Fibroblast of skin of left quadriceps (primary cell): ENCODE results near the gene TLDC2.
"Not testable (repeated sequence)": the region's sequence is repeated elsewhere in the genome, so short reads cannot be mapped to it uniquely, and the experiment has no call there.

ENCODE experiments used
- DNase-seq, 2 experiments: peaks; one replicate each; pipeline ENCODE4 v3.0.0-alpha.2; 2013; ENCODE audit warnings: low read depth in 2 of 2

TLDC2 gene

DNA sequence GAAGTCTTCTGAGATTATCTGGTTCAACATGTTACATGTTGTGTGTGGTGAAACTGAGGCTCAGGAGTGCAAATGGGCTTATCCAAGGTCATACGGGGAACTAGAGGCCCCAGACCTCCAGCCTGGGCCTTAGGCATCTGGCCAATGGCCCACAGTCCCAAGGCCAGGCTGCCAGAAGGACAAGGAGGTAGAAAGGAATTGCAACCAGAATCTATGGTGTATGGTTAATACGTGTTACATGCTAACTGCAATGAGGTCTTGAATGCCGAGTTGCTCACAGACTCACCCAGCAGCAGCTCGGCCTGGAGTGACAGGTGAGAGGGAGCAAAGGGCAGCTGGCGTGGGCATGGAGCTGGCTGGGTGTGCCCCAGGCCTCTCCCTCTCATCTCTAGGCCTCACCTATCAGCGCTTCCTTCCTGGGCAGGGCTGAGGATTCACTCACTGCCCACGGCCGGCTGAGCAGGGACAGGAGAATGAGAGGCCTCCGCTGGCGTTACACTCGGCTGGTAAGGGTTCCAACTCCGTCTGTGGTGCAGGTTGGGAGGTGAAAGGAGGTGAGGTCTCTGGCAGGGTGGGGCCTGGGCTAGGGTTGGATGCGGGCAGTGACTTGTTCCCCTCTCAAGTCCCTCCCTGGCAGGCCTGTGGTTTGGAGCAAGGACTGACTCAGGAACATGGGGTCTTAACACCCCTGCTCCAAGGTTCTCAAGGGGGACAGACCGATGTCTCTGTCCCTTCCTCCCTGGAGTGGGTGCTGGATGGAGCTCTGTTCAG lies at the start of gene TLDC2:
TSS of gene TLDC2 (plus strand) at position 437 of the 771 bp plus-strand sequence. CDS start at position 474, 37 bp downstream.
- no peak for DNase-seq

DNA sequence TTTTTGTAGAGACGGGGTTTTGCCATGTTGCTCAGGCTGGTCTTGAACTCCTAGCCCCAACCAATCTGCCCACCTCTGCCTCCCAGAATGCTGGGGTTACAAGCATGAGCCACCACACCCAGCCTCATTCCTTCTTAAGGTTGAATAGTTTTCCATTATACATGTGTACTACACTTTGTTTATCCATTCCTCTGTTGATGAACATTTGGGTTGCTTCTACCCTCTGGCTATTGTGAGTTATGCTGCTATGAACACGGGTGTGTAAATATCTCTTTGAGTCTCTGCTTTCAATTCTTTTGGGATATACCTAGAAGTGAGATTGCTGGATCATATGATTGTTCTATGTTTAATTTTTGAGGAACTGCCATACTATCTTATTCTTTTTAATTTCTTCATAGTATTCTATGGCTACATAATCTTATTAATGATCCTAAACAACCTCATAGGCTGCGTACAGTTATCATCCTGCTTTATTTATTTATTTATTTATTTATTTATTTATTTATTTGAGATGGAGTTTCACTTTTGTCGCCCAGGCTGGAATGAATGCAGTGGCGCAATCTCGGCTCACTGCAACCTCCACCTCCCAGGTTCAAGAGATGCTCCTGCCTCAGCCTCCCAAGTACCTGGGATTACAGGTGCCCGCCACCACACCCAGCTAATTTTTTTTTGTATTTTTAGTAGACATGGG lies 49.2 kb upstream of the TLDC2 start:
- no peak for DNase-seq

DNA sequence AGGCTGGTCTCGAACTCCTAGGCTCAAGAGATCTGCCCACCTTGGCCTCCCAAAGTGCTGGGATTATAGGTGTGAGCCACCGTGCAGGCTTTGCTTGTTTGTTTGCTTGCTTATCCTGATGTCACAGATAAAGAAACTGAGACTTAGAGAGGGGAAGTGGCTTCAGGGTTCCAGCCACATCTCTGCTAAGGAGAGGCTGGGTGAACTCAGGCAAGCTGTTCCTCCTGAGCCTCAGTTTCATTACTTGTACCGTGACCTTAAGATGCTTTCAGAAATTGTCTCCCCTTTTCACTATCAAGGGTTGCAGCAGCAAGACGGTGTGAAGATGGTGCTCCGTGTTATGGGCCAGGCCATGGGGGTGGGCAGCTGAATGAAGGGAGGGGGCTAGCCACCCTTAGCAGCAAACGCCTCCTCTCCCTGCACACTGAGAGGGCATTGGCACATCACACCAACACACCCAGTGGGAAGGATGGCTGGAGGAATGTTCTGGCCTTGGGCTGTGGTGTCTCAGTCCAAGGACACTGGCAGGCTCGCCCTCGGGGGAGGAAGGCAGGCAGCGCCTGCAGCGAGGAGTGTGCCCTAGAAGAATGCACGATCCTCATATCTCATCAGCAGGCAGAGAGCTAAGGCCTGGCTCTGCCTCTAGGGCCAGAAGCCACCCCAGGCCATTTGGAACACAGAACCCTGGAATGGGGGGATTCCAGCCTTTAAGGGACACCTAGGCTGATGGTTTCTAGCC lies 48.2 kb upstream of the TLDC2 start:
- DNase-seq, result no peak

DNA sequence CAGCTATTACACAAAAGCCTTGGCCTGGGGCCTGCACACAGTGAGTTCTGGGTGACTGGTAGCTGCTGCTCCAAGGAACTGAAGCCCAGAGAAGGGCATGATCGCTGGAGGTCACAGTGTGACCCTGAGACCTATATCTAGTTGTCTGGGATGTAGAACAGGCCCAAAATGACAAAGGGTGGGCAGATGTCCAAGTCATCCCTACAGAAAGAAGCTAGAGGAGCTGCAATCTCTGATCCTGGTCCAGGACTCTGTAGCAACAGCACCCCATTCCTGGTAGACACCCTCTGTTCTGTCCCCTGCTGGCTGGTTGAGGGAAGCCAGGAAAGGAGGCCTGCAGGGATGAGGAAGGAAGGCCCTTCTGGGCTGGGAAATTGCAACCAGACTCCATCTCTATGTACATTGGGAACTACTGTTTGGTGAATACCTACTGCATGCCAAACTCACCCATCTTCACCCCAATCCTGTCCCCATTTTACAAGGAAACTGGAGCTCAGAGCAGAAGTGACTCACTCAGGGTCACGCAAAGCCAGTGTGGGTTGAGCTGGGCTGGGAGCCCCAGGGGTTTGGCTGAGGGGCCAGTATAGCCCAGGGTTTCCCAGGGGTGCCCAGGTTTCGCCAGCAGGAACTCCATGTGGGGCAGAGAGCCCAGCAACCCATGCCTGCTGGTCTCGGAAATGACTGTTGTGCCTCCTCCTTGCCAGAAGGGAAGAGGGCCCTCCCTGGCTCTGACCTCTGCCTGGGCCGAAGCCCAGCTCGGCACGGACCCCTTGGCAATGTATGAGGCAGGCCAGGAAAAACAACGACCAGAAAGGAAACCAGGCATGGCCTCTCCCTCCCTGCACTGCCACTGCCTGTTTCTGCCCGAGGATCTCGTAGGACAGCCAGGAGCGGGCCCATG lies 44.9 kb upstream of the TLDC2 start:
- DNase-seq, result no peak

DNA sequence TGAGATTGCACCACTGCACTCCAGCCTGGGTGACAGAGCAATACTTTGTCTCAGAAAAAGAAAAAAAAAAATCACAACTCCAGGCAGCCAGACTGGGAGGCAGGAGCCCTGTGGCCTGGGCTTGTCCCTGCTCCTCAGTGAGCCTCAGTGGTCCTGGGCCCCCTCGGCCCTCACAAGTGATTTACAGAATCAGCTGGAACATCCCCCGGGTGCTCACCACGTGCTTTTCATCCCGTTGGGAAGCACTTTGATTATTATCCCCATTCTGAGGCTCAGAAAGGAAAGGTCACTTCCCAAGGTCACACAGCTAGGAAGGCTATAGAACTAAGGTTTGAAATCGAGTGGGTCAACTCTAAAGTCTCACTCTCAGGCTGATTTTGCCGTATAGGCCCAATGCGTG lies 43.1 kb upstream of the TLDC2 start:
- no peak for DNase-seq

DNA sequence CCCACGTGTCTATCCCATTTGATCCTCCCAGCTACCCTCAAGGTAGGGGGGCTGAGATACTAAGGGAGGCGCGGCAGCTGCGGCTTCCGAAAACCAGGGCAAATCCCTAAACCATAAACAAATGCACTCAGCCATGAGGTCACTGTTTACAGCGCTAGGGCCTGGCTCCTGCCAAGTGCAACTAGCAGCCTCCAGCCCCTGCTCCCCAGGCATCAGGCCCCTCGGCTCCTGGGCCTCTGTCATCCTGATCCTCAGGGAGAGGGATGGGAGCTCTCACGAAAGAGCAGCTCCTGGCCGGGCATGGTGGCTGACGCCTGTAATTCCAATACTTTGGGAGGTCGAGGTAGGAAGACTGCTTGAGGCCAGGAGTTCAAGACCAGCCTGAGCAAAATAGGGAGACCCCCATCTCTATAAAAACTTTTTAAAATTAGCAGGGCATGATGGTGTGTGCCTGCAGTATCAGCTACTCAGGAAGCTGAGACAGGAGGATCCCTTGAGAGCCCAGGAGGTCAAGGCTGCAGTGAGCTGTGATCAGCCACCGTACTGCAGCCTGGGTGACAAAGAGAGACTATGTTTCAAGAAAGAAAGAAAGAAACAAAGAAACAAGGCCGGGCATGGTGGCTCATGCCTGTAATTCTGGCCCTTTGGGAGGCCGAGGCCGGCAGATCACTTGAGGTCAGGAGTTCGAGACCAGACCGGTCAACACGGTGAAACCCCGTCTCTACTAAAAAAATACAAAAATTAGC lies 42.5 kb upstream of the TLDC2 start:
- DNase-seq, result no peak

DNA sequence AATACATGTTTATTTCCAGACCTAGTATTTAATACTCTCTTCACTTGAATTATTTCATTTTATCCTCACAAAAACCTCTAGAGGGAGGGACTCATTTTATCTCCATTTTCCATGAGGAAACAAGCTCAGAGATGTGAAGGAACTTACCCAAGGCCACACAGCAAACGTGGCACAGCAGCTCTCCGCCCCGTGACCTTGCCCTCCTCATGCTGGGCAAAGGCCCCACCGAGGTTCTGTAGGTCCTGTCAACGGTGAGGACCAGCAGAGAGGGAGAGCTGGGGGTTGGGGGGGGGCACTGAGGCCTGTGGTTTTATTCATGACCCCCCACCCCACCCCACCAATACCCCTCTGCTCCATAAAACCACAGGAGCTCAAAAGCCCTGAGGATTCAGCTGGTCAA lies 40.9 kb upstream of the TLDC2 start:
- DNase-seq, result no peak

DNA sequence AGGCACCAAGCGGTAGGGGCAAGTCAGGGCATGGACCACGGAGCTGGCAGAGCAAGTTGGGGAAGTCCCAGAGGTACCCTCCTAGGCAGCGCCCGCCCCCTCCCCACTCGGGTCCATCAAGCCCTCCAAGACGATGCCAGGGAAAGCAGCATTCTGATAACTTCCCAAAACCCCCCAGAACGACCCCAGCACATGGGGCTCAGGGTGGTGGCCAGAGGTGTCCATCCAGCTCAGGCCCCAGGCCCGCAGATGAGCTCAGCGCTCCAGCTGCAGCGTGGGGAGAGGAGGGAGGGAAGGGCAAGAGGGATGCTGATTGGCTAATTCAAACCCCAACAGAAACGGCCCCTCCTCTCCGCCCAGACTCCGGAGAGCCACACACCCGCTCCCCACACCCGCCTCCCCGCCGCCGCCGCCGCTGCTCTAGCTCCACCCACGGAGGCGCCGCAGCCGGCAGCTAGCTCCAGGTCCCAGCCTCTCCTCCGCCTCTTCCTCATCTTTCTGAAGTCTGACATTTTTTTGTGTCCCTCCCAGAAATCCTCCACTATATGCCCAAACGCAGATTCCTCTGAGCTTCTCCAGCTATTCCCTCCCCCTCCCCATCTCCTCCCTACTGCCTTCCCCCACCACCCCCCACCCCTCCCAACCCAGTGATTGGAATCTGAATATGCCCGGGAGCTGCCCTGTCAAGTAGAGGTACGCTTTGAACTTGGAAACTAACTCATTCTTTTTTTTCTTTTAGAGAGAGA lies 40.3 kb upstream of the TLDC2 start:
- peak; percentile 86 to 88 for DNase-seq

DNA sequence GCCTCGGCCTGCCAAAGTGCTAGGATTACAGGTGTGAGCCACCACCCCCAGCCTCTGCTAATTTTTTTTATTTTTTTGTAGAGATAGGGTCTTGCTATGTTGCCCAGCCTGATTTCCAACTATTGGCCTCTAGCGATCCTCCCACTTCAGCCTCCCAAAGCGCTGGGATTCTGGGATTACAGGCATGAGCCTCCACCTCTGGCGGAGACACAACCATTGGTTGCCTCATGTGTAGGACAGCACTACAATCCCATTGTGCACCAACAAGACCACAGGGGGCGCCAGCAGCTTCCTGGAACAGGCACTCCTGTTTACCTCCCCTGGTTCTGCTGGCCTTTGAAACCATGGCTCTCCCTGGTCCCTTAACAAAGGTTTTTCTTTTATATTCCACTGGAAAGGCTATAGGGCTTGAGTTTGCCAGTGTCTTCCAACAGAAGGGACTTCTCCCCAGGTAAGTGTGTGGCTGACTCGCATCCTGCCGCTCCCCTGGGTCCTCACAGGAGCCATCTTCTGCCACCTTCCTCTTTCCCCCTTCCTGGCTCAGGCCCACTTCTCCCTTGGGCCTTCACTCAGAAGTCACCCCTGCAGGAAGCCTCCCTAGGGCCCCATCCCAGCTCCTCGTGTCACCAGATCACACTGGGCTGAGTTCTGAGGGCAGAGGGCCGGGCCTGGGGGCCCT lies 39.2 kb upstream of the TLDC2 start:
- DNase-seq, result no peak

DNA sequence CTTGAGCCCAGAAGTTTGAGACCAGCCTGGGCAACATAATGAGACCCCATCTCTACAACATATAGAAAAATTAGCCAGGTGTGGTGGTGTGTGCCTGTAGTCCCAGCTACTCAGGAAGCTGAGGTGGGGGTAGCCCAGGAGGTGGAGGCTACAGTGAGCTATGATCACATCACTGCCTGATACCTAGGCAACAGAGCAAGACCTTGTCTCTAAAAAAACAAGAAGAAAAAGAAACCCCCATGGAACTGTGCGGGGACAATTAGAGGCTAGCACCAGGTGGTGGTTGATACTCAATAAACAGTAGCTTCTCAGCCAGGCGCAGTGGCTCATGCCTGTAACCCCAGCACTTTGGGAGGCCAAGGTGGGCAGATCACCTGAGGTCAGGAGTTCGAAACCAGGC lies 37.6 kb upstream of the TLDC2 start:
- not testable (repeated sequence) for DNase-seq

DNA sequence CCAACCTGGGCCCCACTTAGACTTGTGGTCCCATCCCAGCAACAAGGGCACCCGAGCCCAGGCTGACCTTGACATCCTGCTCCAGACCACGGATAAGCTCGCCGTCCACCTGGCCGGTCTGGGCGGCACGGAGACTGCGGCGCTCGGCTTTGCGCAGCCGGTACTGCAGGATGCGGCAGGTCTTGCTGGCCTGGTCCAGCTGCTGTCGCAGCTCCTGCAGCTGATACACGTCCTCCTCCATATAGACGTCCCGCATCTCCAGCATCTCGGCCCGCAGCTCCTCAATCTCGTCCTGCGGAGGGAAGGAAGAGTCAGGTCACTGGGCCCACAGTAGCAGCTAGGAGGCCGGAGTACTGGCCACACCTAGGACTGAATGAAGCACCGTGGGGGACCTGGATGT lies 36.8 kb upstream of the TLDC2 start:
- DNase-seq, result no peak

DNA sequence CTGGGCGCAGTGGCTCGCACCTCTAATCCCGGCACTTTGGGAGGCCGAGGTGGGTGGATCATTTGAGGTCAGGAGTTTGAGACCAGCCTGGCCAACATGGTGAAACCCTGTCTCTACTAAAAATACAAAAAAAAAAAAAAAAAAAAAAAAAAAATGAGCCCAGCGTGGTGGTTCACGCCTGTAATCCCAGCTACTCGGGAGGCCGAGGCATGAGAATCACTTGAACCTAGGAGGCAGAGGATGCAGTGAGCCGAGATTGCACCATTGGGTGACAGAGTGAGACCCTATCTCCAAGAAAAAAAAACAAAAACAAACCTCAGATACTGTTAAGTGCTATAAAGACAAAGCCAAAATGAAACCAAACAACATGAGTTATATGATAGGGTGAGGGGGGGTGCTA lies 34.9 kb upstream of the TLDC2 start:
- not testable (repeated sequence) for DNase-seq

DNA sequence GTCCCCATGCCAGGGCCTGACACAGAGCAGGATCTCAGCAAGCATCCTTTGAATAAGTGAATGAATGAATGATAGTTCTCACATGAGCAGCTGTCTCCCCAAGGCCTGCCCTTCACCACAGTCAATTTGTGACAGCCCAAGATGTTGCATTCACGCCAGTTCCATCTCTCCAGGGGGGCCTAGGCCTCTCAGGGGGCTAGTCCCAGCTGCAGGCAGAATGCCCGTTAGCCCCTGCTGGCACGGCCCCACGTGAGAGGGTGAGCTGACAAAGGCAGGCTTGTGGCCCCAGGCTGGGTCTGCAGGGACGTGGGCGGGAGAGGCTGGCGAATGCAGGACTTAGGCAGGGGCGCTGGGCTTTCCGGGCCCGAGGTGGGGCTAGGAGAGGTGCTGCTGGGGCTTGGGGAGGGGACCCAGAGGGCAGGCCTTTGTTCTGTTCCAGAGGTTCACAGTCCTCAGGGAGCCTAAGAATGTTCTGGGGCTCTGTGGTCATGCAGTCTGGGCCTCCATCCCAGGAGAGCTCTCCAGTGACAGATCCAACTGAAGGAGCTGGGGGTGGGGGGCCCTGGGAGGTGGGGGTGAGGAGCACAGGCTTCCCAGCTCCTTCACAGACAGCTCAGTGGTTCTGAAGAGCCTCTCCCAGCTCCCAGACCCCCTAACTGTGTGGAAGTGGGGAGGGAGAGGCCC lies 30.5 kb upstream of the TLDC2 start:
- DNase-seq, result no peak

DNA sequence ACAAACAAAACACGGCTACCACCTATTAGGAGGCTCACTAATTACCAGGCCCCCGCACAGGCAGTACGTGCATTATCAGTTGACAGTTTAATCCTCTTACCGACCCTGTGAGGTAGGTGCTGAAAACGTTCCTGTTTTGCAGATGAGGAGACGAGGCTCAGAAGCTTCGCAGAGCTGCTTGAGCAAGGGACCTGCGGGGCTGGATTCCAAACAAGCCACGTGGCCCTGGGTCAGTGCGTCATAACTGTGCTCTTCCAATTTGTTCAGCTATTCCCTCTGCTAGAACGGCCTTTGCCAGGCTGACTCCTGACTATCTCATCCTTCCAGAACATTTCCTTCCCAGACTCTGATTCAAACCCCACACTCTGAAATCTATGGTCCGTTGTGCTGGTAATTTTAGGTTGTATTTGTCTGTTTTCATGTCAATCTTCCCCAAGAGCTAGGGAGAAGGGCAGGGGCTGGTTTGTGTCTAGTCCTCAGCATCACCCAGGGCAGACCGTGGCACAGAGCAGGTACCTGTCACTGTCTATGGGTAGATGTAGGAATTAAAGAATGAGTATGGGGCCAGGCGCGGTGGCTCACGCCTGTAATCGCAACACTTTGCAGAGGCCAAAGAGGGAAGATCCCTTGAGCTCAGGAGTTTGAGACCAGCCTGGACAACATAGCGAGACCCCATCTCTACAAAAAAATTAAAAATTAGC lies 28.8 kb upstream of the TLDC2 start:
- no peak for DNase-seq

DNA sequence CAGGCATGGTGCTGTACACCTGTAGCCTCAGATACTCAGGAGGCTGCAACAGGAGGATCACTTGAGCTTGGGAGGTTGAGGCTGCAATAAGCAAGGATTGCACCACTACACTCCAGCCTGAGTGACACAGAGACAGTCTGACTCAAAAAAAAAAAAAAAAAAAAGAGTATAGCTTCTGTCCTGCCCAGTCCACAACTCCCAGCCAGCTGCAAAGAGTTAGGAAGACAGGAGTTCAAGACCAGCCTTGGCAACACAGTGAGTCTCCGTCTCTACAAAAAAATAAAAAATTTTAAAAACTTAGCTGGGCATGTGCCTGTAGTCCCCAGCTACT lies 28.3 kb upstream of the TLDC2 start:
- DNase-seq, result no peak

DNA sequence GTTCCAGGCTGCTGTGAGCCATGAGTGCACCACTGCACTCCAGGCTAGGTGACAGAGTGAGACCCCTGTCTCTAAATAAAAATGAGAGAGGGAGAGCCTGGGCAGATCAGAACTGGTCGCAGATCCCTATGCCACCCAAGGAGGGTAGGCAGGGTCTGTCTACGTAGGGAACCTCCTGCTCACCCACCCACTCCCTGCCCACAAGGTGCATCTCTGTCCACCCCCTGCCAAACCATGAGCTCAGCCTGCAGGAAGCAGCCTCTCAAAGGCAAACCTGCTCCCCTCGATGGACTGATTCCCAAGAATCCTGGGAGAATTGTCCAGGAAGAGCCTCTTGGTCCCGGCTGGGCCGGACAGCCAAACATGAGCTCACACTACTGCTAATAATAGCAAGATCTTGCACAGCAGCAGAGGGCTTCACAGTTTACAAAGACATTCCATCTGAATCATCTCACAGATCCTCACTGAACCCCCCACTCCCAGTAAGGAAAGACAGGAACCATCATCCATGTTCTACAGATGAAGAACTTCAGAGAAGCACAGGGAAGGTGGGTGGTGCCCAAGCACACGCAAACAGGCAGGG lies 27.8 kb upstream of the TLDC2 start:
- peak; percentile 76 for DNase-seq

DNA sequence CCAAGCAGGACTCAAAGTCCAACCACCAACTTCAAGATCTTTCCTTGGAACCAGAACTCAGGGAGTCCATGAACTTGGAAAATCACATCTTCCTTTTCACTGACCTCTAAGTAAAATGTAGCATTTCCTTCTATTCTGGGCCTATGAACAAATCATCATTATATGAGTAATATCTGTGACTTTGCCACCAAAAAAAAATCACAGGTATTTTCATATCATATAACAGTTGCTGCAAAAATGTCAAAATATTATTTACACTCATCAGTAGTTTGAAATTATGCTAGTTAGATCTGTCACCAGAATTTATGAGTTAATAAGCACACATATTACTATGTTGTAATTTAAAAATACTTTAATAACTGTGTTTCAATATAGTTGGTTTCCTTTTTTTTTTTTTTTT lies 27.3 kb upstream of the TLDC2 start:
- DNase-seq, result no peak
